DND-41 (cell line): ENCODE data around the gene RARB.

Experiments
- ATAC-seq: fragments of 200-7000 bp; cut with Tn5 transposase; 3 replicates; pipeline ENCODE4 v1.9.1; 2021; ENCODE audit warnings: low read depth; ENCODE audit not compliant: insufficient read depth
- DNase-seq: peaks from one replicate; pipeline ENCODE4 v3.0.0-alpha.2; 2020
- H2AFZ ChIP-seq: 2 replicates; pipeline ENCODE4 v1.6.0; 2012; ENCODE audit warnings: low read depth, low read length
- H3K27ac ChIP-seq: 2 replicates; pipeline ENCODE4 v1.5.1; 2012; ENCODE audit warnings: low read length, inconsistent platforms
- H3K27me3 ChIP-seq: fragments of 200-600 bp; sonication (generic); 2 replicates; pipeline ENCODE4 v1.6.0; 2012; ENCODE audit warnings: low read length, mild to moderate bottlenecking, inconsistent platforms; ENCODE audit not compliant: insufficient read depth, poor library complexity
- H3K36me3 ChIP-seq: 2 replicates; pipeline ENCODE4 v1.5.1; 2012; ENCODE audit warnings: low read length, inconsistent platforms; ENCODE audit not compliant: insufficient read depth
- H3K4me1 ChIP-seq: 2 replicates; pipeline ENCODE4 v1.5.1; 2012; ENCODE audit warnings: mild to moderate bottlenecking, low read length; ENCODE audit not compliant: insufficient read depth
- H3K4me2 ChIP-seq: 2 replicates; pipeline ENCODE4 v1.6.0; 2012; ENCODE audit warnings: mild to moderate bottlenecking, moderate library complexity, low read length, inconsistent platforms; ENCODE audit not compliant: insufficient read depth
- H3K4me3 ChIP-seq, 2 experiments: fragments of 200-600 bp in 1 of 2; shearing (Covaris generic) in 1 of 2; 2 replicates each; pipeline ENCODE4 v1.5.1; 2012 to 2016; ENCODE audit warnings: inconsistent platforms in 2 of 2, low read length in 2 of 2, mild to moderate bottlenecking in 2 of 2, low read depth in 1 of 2, moderate library complexity in 1 of 2
- H3K79me2 ChIP-seq: 2 replicates; pipeline ENCODE4 v1.6.0; 2012; ENCODE audit warnings: low read length, inconsistent platforms; ENCODE audit not compliant: insufficient read depth
- H3K9ac ChIP-seq: 2 replicates; pipeline ENCODE4 v1.6.0; 2012; ENCODE audit warnings: low read depth, mild to moderate bottlenecking, inconsistent platforms, low read length, moderate library complexity
- H3K9me3 ChIP-seq: 2 replicates; pipeline ENCODE4 v1.5.1; 2012; ENCODE audit warnings: low read length, moderate library complexity, mild to moderate bottlenecking, inconsistent platforms; ENCODE audit not compliant: insufficient read depth, severe bottlenecking
- H4K20me1 ChIP-seq: 2 replicates; pipeline ENCODE4 v1.6.0; 2012; ENCODE audit warnings: low read length; ENCODE audit not compliant: insufficient read depth
- EZH2 ChIP-seq: IDR thresholded peaks from 3 replicates; pipeline ENCODE4 v1.6.1; 2012; ENCODE audit warnings: borderline replicate concordance, low read depth, mild to moderate bottlenecking, moderate library complexity, low read length, inconsistent platforms; ENCODE audit not compliant: severe bottlenecking
- TF ChIP-seq, protein P1 (sequence below): IDR thresholded peaks from 2 replicates; pipeline ENCODE4 v1.5.1; 2012; ENCODE audit warnings: borderline replicate concordance, low read length, moderate library complexity, mild to moderate bottlenecking; ENCODE audit not compliant: poor library complexity, severe bottlenecking; ENCODE audit errors: extremely low read depth

Gene RARB

DNA sequence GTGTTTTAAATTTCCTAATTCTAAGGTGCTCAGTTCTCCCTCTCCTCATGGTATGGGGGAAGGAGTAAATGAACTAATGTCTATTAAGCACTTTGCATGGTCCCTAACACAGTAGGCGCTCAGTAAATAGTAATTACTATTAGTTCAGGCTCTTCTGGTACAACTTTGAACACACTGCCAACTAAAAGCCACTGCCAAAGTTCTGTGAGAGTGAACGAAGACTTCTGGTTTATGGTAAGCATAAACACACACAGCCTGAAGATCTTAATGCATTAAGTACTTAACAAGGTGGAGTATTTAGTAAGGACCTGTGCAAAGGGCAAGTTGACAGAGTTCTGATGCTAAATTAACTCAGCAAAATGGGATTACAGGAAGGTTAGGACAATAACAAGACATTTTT, 24.7 kb downstream of the RARB start:
- ATAC-seq (no peak), DNase-seq (no peak)
- Histone ChIP-seq H4K20me1 (no peaks in the 10 kb centered on the region), H3K4me2 (no peak overlapping the region), H3K27me3 (no peaks in the 10 kb centered on the region), H3K79me2 (no peaks in the 10 kb centered on the region), H2AFZ (no peak overlapping the region), H3K27ac (no peak overlapping the region), H3K4me3 (no peak overlapping the region), H3K36me3 (no peaks in the 10 kb centered on the region), H3K9me3 (no peaks in the 10 kb centered on the region), H3K9ac (no peak overlapping the region), H3K4me1 (no peaks in the 10 kb centered on the region)
- TF ChIP-seq EZH2 = no peak
- TF ChIP-seq, protein P1, sequence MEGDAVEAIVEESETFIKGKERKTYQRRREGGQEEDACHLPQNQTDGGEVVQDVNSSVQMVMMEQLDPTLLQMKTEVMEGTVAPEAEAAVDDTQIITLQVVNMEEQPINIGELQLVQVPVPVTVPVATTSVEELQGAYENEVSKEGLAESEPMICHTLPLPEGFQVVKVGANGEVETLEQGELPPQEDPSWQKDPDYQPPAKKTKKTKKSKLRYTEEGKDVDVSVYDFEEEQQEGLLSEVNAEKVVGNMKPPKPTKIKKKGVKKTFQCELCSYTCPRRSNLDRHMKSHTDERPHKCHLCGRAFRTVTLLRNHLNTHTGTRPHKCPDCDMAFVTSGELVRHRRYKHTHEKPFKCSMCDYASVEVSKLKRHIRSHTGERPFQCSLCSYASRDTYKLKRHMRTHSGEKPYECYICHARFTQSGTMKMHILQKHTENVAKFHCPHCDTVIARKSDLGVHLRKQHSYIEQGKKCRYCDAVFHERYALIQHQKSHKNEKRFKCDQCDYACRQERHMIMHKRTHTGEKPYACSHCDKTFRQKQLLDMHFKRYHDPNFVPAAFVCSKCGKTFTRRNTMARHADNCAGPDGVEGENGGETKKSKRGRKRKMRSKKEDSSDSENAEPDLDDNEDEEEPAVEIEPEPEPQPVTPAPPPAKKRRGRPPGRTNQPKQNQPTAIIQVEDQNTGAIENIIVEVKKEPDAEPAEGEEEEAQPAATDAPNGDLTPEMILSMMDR = no peak

DNA sequence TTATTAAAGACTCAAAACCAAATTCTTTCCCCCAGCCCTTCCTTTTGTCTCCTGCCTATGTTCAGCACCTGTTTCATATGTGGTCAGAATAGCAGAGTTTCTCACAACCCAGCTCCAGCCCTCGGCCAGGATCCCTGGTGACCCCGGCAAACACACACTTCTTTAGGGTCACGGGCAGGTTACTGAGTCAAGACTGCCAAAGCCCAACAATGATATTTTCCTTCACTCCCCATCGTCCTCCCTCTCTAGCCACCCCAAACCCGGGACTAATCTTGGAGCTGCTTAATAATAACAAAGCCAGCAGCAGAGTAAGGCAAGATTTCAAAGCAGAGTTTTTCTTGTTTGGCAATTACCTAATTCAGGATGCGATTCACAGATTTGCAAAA, 25.5 kb downstream of the RARB start:
- H3K9ac ChIP-seq = no peak overlapping the region
- DNase-seq = no peak
- no peak overlapping the region for H3K4me2 ChIP-seq
- no peaks in the 10 kb centered on the region for H3K79me2 ChIP-seq
- no peaks in the 10 kb centered on the region for H3K27me3 ChIP-seq
- no peak overlapping the region for H3K4me3 ChIP-seq
- no peak overlapping the region for H2AFZ ChIP-seq
- no peaks in the 10 kb centered on the region for H3K4me1 ChIP-seq
- H3K9me3 ChIP-seq = no peaks in the 10 kb centered on the region
- TF ChIP-seq, protein P1 = no peak
- TF ChIP-seq EZH2 = no peak
- no peaks in the 10 kb centered on the region for H4K20me1 ChIP-seq
- H3K36me3 ChIP-seq = no peaks in the 10 kb centered on the region
- no peak overlapping the region for H3K27ac ChIP-seq
- no peak for ATAC-seq

DNA sequence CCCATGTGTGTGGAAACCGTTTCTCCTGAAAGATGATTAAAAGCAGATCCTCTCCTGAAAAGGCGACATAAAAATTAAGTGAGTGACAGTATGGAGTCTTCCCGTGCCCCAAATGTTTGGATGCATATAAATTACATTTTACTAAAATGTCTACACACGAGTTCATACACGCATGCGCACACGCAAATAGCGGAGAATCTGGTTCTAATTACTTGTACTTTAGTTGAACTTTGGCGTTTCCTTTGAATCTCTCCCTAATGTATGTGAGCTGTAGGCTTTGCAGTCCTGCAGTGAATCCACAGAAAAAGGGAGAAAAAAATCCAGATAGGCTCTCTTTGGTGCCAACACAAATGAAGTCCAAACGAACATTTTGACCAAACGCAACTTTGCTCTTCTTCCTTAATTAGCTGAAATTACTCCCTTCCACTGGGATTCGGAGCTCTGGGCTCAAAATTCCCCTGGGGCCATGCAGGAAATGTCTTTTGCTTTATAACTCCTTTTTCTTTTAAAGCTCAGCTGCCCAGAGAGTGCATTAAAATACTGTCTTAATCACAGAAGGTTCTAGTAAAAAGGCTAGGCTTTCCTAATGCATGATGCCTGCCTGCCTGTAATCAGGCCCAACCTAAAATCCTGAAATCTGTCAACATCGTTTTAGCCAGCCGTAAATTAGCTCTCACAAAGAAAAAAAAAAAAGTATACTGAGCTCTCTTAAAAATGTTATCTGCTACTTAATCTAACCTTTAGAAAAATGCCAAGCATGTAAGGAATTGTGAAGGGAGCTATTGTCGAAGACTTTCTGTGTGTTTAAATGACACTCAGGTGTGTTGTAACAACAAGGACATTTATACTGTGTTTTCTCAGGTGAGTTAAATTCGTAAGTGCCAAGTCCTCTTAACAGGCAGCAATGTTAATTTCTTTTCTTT, 26.2 kb downstream of the RARB start:
- TF ChIP-seq, protein P1 = no peak
- TF ChIP-seq EZH2 = no peak
- Histone ChIP-seq H3K4me2 (no peak overlapping the region), H2AFZ (no peak overlapping the region), H4K20me1 (no peaks in the 10 kb centered on the region), H3K27ac (no peak overlapping the region), H3K36me3 (no peaks in the 10 kb centered on the region), H3K27me3 (no peaks in the 10 kb centered on the region), H3K9ac (no peak overlapping the region), H3K79me2 (no peaks in the 10 kb centered on the region), H3K9me3 (no peaks in the 10 kb centered on the region), H3K4me1 (no peaks in the 10 kb centered on the region), H3K4me3 (no peak overlapping the region)
- ATAC-seq (no peak), DNase-seq (no peak)
